BE2C (cell line): ENCODE results near the gene TSHB. TPM values are rescaled to one million over a fixed set of nuclear protein-coding genes. Genes with fewer than 3 reads are reported as not detected.

Experiments used
- DNase-seq: peaks from one replicate; pipeline ENCODE4 v3.0.0-alpha.2; 2020
- H3K27me3 ChIP-seq: fragments of 250-450 bp; sonication (Bioruptor Pico); 2 replicates; pipeline ENCODE4 v1.5.1; 2020; ENCODE audit warnings: mild to moderate bottlenecking
- H3K36me3 ChIP-seq: fragments of 250-450 bp; sonication (Bioruptor Pico); 2 replicates; pipeline ENCODE4 v1.5.1; 2020; ENCODE audit warnings: mild to moderate bottlenecking
- H3K4me1 ChIP-seq: fragments of 250-450 bp; sonication (Bioruptor Pico); 2 replicates; pipeline ENCODE4 v1.5.1; 2020
- H3K4me3 ChIP-seq: 2 replicates; pipeline ENCODE4 v1.5.1; 2011; ENCODE audit warnings: low read depth, low read length
- H3K9me3 ChIP-seq: fragments of 250-450 bp; sonication (Bioruptor Pico); 2 replicates; pipeline ENCODE4 v1.5.1; 2020
- CTCF ChIP-seq: IDR thresholded peaks from 2 replicates; pipeline ENCODE4 v1.5.1; 2012; ENCODE audit warnings: mild to moderate bottlenecking, low read depth, low read length
- polyA plus RNA-seq: library from polyadenylated mRNA; unstranded; fragments of >200 nt; gene quantifications from one replicate; pipeline ENCODE4 v1.2.1, GENCODE V29; 2012; ENCODE audit warnings: low read depth, missing spikeins; ENCODE audit not compliant: insufficient read length, insufficient read depth

Gene TSHB
- not detected for polyA plus RNA-seq

DNA sequence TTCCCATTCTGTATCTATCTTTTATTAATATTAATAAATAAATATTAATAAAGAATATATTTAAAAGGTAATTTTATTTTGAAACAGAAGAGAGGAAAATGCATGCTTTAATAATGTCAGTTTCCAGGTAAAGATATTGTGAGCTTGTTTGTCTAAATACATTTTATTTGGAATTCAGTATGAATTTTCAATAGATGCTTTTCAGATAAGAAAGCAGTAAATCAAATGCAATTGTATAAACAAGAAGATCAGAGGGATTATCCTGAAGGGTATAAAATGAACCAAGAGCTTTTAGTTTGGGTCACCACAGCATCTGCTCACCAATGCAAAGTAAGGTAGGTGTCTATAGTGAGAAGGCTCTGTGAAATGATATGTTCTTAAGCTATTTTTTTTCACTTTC lies at the start of gene TSHB:
Gene TSHB, plus strand, starts transcription at position 301 of the 400 bp plus-strand sequence. CDS start 3,537 bp downstream, outside the sequence.
- Histone ChIP-seq H3K27me3 (0 out of 2 replicates have a peak, but pooled peaks cover 2% of the 10 kb centered on the region), H3K4me3 (no peak within 1 kb of the TSS), H3K9me3 (no peaks in the 10 kb centered on the region), H3K36me3 (no peaks in the 10 kb centered on the region), H3K4me1 (no peaks in the 10 kb centered on the region)
- no peak for DNase-seq
- TF ChIP-seq CTCF: no peak

DNA sequence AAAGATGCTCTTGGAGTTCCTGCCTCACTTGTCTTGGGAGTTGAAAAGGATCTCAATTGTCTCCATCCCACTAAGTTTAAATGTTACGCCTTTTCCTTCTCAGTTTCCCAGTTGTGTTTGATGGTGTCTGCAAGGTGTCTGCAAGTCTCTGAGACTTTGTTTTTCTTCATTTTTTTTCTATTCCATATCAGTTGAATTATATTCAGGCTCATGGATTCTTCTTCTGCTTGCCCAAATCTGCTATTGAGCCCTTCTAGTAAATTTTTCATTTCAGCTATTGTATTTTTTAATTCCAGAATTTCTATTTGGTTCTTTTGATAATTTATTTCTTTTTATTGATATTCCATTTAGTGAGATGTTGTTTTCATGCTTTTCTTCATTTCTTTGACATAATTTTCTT lies 47.4 kb upstream of the TSHB start:
- Histone ChIP-seq H3K9me3 (no peaks in the 10 kb centered on the region; the same call in 1 of the 2 replicates), H3K36me3 (no peaks in the 10 kb centered on the region), H3K4me3 (no peak overlapping the region), H3K4me1 (no peaks in the 10 kb centered on the region), H3K27me3 (no peaks in the 10 kb centered on the region)
- TF ChIP-seq CTCF: no peak
- no peak for DNase-seq

DNA sequence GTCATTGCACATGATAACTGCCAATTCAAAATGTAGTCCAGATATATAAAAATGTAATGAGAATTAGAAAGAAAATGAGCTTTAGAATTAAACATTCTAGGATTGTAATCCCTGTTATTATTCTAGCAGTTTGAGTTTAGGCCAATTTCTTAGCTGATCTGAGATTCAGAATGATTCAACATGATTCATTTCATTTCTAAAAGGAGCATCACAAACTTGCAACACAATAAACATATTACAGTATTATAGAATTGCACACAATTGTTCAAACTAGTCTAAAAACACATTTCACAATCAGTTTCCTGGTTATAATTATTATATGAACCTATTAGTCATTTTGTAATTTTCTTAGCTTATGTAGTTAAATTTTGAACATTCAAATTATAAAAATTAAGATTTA lies 43.3 kb upstream of the TSHB start:
- no peaks in the 10 kb centered on the region for H3K36me3 ChIP-seq
- H3K27me3 ChIP-seq: no peaks in the 10 kb centered on the region
- no peak overlapping the region for H3K4me3 ChIP-seq
- H3K9me3 ChIP-seq: no peaks in the 10 kb centered on the region; the same call in 1 of the 2 replicates
- no peaks in the 10 kb centered on the region for H3K4me1 ChIP-seq
- no peak for DNase-seq
- TF ChIP-seq CTCF: no peak

- H3K9me3 ChIP-seq: no peaks in the 10 kb centered on the region
- no peak for TF ChIP-seq CTCF
- no peaks in the 10 kb centered on the region for H3K27me3 ChIP-seq
- no peaks in the 10 kb centered on the region for H3K4me1 ChIP-seq
- H3K36me3 ChIP-seq: no peaks in the 10 kb centered on the region
- no peak for DNase-seq
- no peak overlapping the region for H3K4me3 ChIP-seq
Measured at GRCh38 chr1:114988095-114988494, 41.5 kb upstream of the TSHB start.

- H3K27me3 ChIP-seq: no peaks in the 10 kb centered on the region
- no peaks in the 10 kb centered on the region for H3K4me1 ChIP-seq
- no peaks in the 10 kb centered on the region for H3K9me3 ChIP-seq
- no peaks in the 10 kb centered on the region for H3K36me3 ChIP-seq
- DNase-seq: no peak
- H3K4me3 ChIP-seq: no peak overlapping the region
- TF ChIP-seq CTCF: no peak
Measured at GRCh38 chr1:114997510-114998289, 31.9 kb upstream of the TSHB start.

GRCh38 chr1:115006191-115006590 lies 23.4 kb upstream of the TSHB start:
- no peaks in the 10 kb centered on the region for H3K4me1 ChIP-seq
- no peaks in the 10 kb centered on the region for H3K9me3 ChIP-seq
- no peak for DNase-seq
- H3K4me3 ChIP-seq: no peak overlapping the region
- no peaks in the 10 kb centered on the region for H3K36me3 ChIP-seq
- no peaks in the 10 kb centered on the region for H3K27me3 ChIP-seq
- TF ChIP-seq CTCF: no peak
